MV-4-11 (cell line): Measurements from ENCODE around the gene NPEPL1.

Experiments used
- DNase-seq: peaks from one replicate; lab custom pipeline; 2025; lab: John Stamatoyannopoulos, UW

NPEPL1 gene

GRCh38 chr20:58762120-58762519, 69.5 kb downstream of the NPEPL1 start:
- no peak for DNase-seq

- DNase-seq: no peak
These were observed 70.5 kb downstream of the NPEPL1 start for GRCh38 chr20:58763076-58763475.
